ENCODE measurements around the gene DENND1A.

Gene DENND1A

DNA sequence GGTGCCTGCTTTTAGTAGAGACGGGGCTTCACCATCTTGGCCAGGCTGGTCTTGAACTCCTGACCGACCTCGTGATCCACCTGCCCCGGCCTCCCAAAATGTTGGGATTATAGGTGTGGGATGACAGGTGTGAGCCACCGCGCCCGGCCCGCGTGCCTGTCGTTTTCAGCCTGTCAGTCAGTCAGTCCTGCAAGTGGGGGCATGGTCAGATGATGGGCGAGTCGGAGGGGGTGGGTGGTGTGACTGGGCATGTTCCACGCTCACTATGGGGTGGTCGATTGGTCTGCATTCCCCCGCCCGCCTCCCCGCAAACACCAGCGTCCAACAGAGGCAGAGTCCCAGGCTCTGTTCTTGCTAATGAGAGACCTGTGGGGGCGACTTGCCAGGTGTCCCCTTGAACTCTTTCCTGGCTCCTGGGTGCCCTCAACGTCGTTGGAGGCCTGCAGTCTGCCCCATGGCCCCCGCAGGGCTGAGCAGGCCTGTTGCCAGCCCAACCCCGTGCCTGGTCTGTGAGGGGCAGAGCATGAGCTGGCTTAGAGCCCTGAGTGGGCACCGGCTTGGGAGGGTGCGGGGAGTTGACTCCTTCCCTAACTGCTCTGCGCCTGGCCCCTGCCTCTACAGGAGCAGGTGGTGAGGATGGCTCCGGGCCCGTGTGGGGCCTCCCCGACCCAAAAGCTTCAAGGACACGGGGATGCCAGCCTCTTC lies 550.8 kb downstream of the DENND1A start:
- Mint-ChIP-seq H3K4me3 (no peak overlapping the region), H3K27ac (no peak overlapping the region), H3K9me3 (no peaks in the 10 kb centered on the region), H3K36me3 (ENCODE audit: low read depth) (no peaks in the 10 kb centered on the region), H3K27me3 (ENCODE audit: low read depth) (peaks cover 13% of the 10 kb centered on the region), H3K4me1 (ENCODE audit: low read depth) (no peaks in the 10 kb centered on the region)
- DNase-seq (ENCODE audit: low spot score): no peak

- Mint-ChIP-seq H3K9me3 (no peaks in the 10 kb centered on the region), H3K27me3 (ENCODE audit: low read depth) (peaks cover 16% of the 10 kb centered on the region), H3K4me3 (no peak overlapping the region), H3K36me3 (ENCODE audit: low read depth) (no peaks in the 10 kb centered on the region), H3K27ac (no peak overlapping the region), H3K4me1 (ENCODE audit: low read depth) (no peaks in the 10 kb centered on the region)
- DNase-seq (ENCODE audit: low spot score): no peak
Measured at GRCh38 chr9:123378025-123378424, 551.9 kb downstream of the DENND1A start.

DNA sequence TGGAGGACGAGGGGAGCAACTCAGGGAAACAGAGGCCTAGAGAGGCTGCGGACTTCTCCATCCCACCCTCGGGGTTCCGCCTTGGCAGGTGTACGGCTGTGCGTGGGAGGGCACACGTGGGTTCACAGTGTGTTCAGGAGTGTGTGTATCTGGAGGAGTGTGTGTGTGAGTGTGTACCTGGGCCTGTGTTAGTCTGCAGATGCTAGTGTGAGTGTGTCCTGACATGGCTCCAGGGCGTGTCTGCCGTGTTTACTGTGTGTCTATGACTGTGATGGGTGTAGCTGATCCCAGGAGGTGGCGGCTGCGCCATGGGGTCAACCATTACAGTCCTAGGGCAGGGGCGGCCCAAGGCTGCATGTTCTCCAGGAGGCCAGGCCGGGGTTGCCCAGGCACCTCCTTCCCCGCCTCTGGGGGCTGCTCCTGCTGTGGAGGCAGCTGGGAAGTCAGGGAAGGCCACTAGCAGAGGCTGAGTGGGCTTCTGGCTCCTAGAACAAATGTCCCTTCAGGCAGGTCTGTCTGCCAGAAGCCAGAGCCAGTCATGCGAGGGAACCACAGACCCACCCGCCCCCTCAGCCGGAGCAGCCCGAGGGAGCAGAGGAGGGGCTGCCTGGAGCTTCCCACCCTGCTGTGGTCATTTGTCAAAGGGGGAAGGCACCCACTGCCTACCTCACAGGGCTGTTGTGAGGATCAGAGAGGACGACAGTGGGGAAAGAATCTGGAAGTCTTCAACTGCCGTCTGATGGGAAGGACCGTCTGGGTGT lies 552.5 kb downstream of the DENND1A start:
- no peak for DNase-seq (ENCODE audit: low spot score)

GRCh38 chr9:123376218-123377071 lies 553.5 kb downstream of the DENND1A start:
- DNase-seq (ENCODE audit: low spot score): no peak
- H3K27ac Mint-ChIP-seq: no peak overlapping the region
- H3K27me3 Mint-ChIP-seq (ENCODE audit: low read depth): peaks cover 31% of the 10 kb centered on the region
- no peaks in the 10 kb centered on the region for H3K9me3 Mint-ChIP-seq
- no peaks in the 10 kb centered on the region for H3K4me1 Mint-ChIP-seq (ENCODE audit: low read depth)
- H3K36me3 Mint-ChIP-seq (ENCODE audit: low read depth): no peaks in the 10 kb centered on the region
- no peak overlapping the region for H3K4me3 Mint-ChIP-seq

More for the DNA sequence above, 552.5 kb downstream of the DENND1A start:
- Mint-ChIP-seq H3K4me1 (ENCODE audit: low read depth) (no peaks in the 10 kb centered on the region), H3K9me3 (no peaks in the 10 kb centered on the region), H3K27me3 (ENCODE audit: low read depth) (peaks cover 21% of the 10 kb centered on the region), H3K4me3 (no peak overlapping the region), H3K36me3 (ENCODE audit: low read depth) (no peaks in the 10 kb centered on the region), H3K27ac (no peak overlapping the region)

DNA sequence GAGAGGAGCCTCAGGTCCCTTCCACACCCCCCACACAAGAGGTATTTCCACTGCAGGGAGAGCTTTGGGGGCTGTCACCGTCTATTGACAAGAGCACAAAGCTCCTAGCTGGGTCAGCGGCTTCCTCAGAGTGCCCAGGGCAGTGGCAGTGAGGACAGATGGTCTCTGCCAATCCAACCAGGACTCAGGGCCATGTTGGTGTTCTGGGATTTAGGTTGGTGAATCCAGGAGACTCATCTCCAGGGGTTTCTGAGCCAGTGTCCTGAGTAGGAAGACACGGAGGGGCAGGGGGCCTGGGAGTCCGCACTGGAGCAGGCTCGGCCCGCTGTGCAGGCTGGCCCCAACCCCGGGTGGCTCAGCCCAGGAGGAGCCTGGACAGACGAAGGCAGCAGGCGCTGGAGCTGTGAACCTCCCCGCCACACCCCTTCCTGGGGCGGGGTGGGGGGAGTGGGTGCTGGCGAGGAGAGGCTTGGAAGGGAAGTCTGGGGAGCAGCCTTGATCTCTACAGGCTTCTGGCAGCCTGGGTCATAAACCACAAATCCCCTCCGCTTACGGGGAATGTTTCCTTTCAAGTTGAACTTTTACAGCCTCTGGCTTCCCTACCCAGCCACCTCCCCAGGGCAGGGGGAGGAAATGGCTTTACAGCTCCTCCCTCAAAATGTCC lies 554.3 kb downstream of the DENND1A start:
- Mint-ChIP-seq H3K9me3 (no peaks in the 10 kb centered on the region), H3K36me3 (ENCODE audit: low read depth) (no peaks in the 10 kb centered on the region), H3K4me3 (no peak overlapping the region), H3K27me3 (ENCODE audit: low read depth) (peaks cover 31% of the 10 kb centered on the region), H3K27ac (no peak overlapping the region), H3K4me1 (ENCODE audit: low read depth) (no peaks in the 10 kb centered on the region)
- no peak for DNase-seq (ENCODE audit: low spot score)

- Mint-ChIP-seq H3K9me3 (no peaks in the 10 kb centered on the region), H3K36me3 (ENCODE audit: low read depth) (no peaks in the 10 kb centered on the region), H3K4me3 (no peak overlapping the region), H3K27ac (no peak overlapping the region), H3K4me1 (ENCODE audit: low read depth) (no peaks in the 10 kb centered on the region), H3K27me3 (ENCODE audit: low read depth) (peaks cover 31% of the 10 kb centered on the region)
- no peak for DNase-seq (ENCODE audit: low spot score)
Measured at GRCh38 chr9:123373946-123374345, 556.0 kb downstream of the DENND1A start.

DNA sequence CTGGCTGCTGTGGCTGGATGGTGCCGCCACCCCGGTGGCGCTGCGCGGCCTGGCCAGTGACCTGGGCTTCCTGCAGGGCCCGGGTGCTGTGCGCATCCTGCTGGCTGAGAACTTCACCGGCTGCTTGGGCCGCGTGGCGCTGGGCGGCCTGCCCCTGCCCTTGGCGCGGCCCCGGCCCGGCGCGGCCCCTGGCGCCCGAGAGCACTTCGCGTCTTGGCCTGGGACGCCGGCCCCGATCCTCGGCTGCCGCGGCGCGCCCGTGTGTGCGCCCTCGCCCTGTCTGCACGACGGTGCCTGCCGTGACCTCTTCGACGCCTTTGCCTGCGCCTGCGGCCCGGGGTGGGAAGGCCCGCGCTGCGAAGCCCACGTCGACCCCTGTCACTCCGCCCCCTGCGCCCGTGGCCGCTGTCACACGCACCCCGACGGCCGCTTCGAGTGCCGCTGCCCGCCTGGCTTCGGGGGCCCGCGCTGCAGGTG lies 556.4 kb downstream of the DENND1A start:
- no peak for DNase-seq (ENCODE audit: low spot score)
- Mint-ChIP-seq H3K36me3 (ENCODE audit: low read depth) (no peaks in the 10 kb centered on the region), H3K4me1 (ENCODE audit: low read depth) (no peaks in the 10 kb centered on the region), H3K27me3 (ENCODE audit: low read depth) (peaks cover 31% of the 10 kb centered on the region), H3K9me3 (no peaks in the 10 kb centered on the region), H3K4me3 (no peak overlapping the region), H3K27ac (no peak overlapping the region)

GRCh38 chr9:123372766-123373446 lies 557.0 kb downstream of the DENND1A start:
- DNase-seq (ENCODE audit: low spot score): no peak
- no peaks in the 10 kb centered on the region for H3K9me3 Mint-ChIP-seq

GRCh38 chr9:123371805-123372590 lies 557.9 kb downstream of the DENND1A start:
- Mint-ChIP-seq H3K36me3 (ENCODE audit: low read depth) (no peaks in the 10 kb centered on the region), H3K4me3 (no peak overlapping the region), H3K27ac (no peak overlapping the region), H3K9me3 (no peaks in the 10 kb centered on the region), H3K27me3 (ENCODE audit: low read depth) (peaks cover 31% of the 10 kb centered on the region), H3K4me1 (ENCODE audit: low read depth) (no peaks in the 10 kb centered on the region)
- DNase-seq (ENCODE audit: low spot score): no peak

More at GRCh38 chr9:123372766-123373446, 557.0 kb downstream of the DENND1A start:
- Mint-ChIP-seq H3K4me3 (no peak overlapping the region), H3K27me3 (ENCODE audit: low read depth) (peaks cover 31% of the 10 kb centered on the region), H3K36me3 (ENCODE audit: low read depth) (no peaks in the 10 kb centered on the region), H3K27ac (no peak overlapping the region), H3K4me1 (ENCODE audit: low read depth) (no peaks in the 10 kb centered on the region)

DNA sequence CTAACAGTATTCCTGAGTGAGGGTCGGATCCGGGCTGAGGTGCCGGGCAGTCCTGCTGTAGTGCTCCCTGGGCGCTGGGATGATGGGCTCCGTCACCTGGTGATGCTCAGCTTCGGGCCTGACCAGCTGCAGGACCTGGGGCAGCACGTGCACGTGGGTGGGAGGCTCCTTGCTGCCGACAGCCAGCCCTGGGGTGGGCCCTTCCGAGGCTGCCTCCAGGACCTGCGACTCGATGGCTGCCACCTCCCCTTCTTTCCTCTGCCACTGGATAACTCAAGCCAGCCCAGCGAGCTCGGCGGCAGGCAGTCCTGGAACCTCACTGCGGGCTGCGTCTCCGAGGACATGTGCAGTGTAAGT lies 558.7 kb downstream of the DENND1A start:
- H3K4me1 Mint-ChIP-seq (ENCODE audit: low read depth): no peaks in the 10 kb centered on the region
- no peaks in the 10 kb centered on the region for H3K36me3 Mint-ChIP-seq (ENCODE audit: low read depth)
- no peak overlapping the region for H3K4me3 Mint-ChIP-seq
- peaks cover 28% of the 10 kb centered on the region for H3K27me3 Mint-ChIP-seq (ENCODE audit: low read depth)
- no peak for DNase-seq (ENCODE audit: low spot score)
- no peak overlapping the region for H3K27ac Mint-ChIP-seq
- no peaks in the 10 kb centered on the region for H3K9me3 Mint-ChIP-seq

DNA sequence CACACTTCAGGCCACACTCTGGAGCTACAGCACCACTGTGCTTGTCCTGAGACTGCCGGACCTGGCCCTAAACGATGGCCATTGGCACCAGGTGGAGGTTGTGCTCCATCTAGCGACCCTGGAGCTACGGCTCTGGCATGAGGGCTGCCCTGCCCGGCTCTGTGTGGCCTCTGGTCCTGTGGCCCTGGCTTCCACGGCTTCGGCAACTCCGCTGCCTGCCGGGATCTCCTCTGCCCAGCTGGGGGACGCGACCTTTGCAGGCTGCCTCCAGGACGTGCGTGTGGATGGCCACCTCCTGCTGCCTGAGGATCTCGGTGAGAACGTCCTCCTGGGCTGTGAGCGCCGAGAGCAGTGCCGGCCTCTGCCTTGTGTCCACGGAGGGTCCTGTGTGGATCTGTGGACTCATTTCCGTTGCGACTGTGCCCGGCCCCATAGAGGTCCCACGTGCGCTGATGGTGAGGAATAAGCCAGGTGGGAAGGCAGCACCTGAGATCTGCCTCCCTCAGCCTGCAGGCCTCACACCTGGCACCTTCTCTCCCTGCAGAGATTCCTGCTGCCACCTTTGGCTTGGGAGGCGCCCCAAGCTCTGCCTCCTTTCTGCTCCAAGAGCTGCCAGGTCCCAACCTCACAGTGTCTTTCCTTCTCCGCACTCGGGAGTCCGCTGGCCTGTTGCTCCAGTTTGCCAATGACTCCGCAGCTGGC lies 559.2 kb downstream of the DENND1A start:
- H3K36me3 Mint-ChIP-seq (ENCODE audit: low read depth): no peaks in the 10 kb centered on the region
- no peaks in the 10 kb centered on the region for H3K4me1 Mint-ChIP-seq (ENCODE audit: low read depth)
- H3K4me3 Mint-ChIP-seq: no peak overlapping the region
- H3K9me3 Mint-ChIP-seq: no peaks in the 10 kb centered on the region
- H3K27me3 Mint-ChIP-seq (ENCODE audit: low read depth): peaks cover 28% of the 10 kb centered on the region
- no peak overlapping the region for H3K27ac Mint-ChIP-seq
- no peak for DNase-seq (ENCODE audit: low spot score)

GRCh38 chr9:123370108-123370507 lies 559.8 kb downstream of the DENND1A start:
- no peak for DNase-seq (ENCODE audit: low spot score)
- Mint-ChIP-seq H3K4me3 (no peak overlapping the region), H3K9me3 (no peaks in the 10 kb centered on the region), H3K27me3 (ENCODE audit: low read depth) (peaks cover 27% of the 10 kb centered on the region), H3K36me3 (ENCODE audit: low read depth) (no peaks in the 10 kb centered on the region), H3K4me1 (ENCODE audit: low read depth) (no peaks in the 10 kb centered on the region), H3K27ac (no peak overlapping the region)
